HepG2 (cell line): ENCODE data around the gene GNG12. TPM values are rescaled to one million over a fixed set of nuclear protein-coding genes. Genes with fewer than 3 reads are reported as not detected.

Experiments
- FLYWCH1 ChIP-seq: sonication (generic); formaldehyde crosslinking; IDR thresholded peaks from 2 replicates; pipeline ENCODE4 v1.8.1; 2023; ENCODE audit warnings: mild to moderate bottlenecking, missing genetic modification reagents
- HOXA5 ChIP-seq: sonication (generic); formaldehyde crosslinking; IDR thresholded peaks from 2 replicates; pipeline ENCODE4 v1.4.0; 2020; ENCODE audit warnings: missing genetic modification reagents
- KDM6A ChIP-seq: IDR thresholded peaks from 2 replicates; pipeline ENCODE4 v1.6.1; 2016; ENCODE audit warnings: low read depth
- MIER3 ChIP-seq: IDR thresholded peaks from 2 replicates; pipeline ENCODE4 v1.6.1; 2016; ENCODE audit warnings: missing compliant biosample characterization, borderline replicate concordance
- NAIF1 ChIP-seq: sonication (generic); formaldehyde crosslinking; IDR thresholded peaks from 2 replicates; pipeline ENCODE4 v1.5.0; 2020; ENCODE audit warnings: mild to moderate bottlenecking, missing genetic modification reagents, borderline replicate concordance
- NFYB ChIP-seq: sonication (generic); formaldehyde crosslinking; IDR thresholded peaks from 2 replicates; pipeline ENCODE4 v1.4.0; 2020; ENCODE audit warnings: missing genetic modification reagents
- PBX3 ChIP-seq: sonication (generic); formaldehyde crosslinking; IDR thresholded peaks from 2 replicates; pipeline ENCODE4 v1.8.1; 2023; ENCODE audit warnings: missing genetic modification reagents, inconsistent platforms, borderline replicate concordance
- PHF5A ChIP-seq: IDR thresholded peaks from one replicate; pipeline ENCODE4 v1.6.1; 2018; ENCODE audit warnings: low read depth, missing genetic modification reagents; ENCODE audit not compliant: unreplicated experiment
- SETDB1 ChIP-seq: sonication (generic); formaldehyde crosslinking; IDR thresholded peaks from 2 replicates; pipeline ENCODE4 v1.5.1; 2020; ENCODE audit warnings: missing genetic modification reagents, mild to moderate bottlenecking, borderline replicate concordance
- SMARCE1 ChIP-seq: fragments of 450-650 bp; IDR thresholded peaks from 2 replicates; pipeline ENCODE4 v1.6.1; 2017; ENCODE audit warnings: borderline replicate concordance
- SRSF9 ChIP-seq: fragments of 200-400 bp; formaldehyde crosslinking; IDR thresholded peaks from 2 replicates; pipeline ENCODE4 v1.6.1; 2018; ENCODE audit warnings: borderline replicate concordance, mild to moderate bottlenecking, low read depth, low read length; ENCODE audit not compliant: insufficient read depth, poor library complexity, severe bottlenecking
- THRA ChIP-seq: sonication (generic); formaldehyde crosslinking; IDR thresholded peaks from 2 replicates; pipeline ENCODE4 v1.4.0; 2020; ENCODE audit warnings: missing genetic modification reagents, borderline replicate concordance
- YEATS2 ChIP-seq: sonication (generic); formaldehyde crosslinking; IDR thresholded peaks from 2 replicates; pipeline ENCODE4 v1.4.0; 2020; ENCODE audit warnings: missing genetic modification reagents, borderline replicate concordance
- ZBTB14 ChIP-seq: sonication (generic); formaldehyde crosslinking; IDR thresholded peaks from 2 replicates; pipeline ENCODE4 v1.4.0; 2020; ENCODE audit warnings: missing genetic modification reagents
- ZBTB39 ChIP-seq: sonication (generic); formaldehyde crosslinking; IDR thresholded peaks from 2 replicates; pipeline ENCODE4 v1.5.0; 2020; ENCODE audit warnings: missing genetic modification reagents
- ZIK1 ChIP-seq: sonication (generic); formaldehyde crosslinking; IDR thresholded peaks from 2 replicates; pipeline ENCODE4 v1.5.0; 2020; ENCODE audit warnings: mild to moderate bottlenecking, low read depth, missing genetic modification reagents, borderline replicate concordance
- ZNF317 ChIP-seq: sonication (generic); formaldehyde crosslinking; IDR thresholded peaks from 2 replicates; pipeline ENCODE4 v1.5.0; 2020; ENCODE audit warnings: mild to moderate bottlenecking, missing genetic modification reagents
- ZNF343 ChIP-seq: sonication (generic); formaldehyde crosslinking; IDR thresholded peaks from 2 replicates; pipeline ENCODE4 v1.4.0; 2020; ENCODE audit warnings: mild to moderate bottlenecking, missing genetic modification reagents
- ZNF362 ChIP-seq: sonication (generic); formaldehyde crosslinking; IDR thresholded peaks from 2 replicates; pipeline ENCODE4 v1.4.0; 2020; ENCODE audit warnings: missing genetic modification reagents, mild to moderate bottlenecking, borderline replicate concordance
- ZNF619 ChIP-seq: sonication (generic); formaldehyde crosslinking; IDR thresholded peaks from 2 replicates; pipeline ENCODE4 v1.4.0; 2020; ENCODE audit warnings: mild to moderate bottlenecking, missing genetic modification reagents
- ZNF674 ChIP-seq: sonication (generic); formaldehyde crosslinking; IDR thresholded peaks from 2 replicates; pipeline ENCODE4 v1.5.0; 2020; ENCODE audit warnings: low read depth, mild to moderate bottlenecking, missing genetic modification reagents
- ZNF747 ChIP-seq: sonication (generic); formaldehyde crosslinking; IDR thresholded peaks from 2 replicates; pipeline ENCODE4 v1.8.1; 2023; ENCODE audit warnings: missing genetic modification reagents, mild to moderate bottlenecking, borderline replicate concordance
- polyA plus RNA-seq, 8 experiments: library from polyadenylated mRNA; depleted of rRNA in 3 of 8; stranded (reverse) in 7 of 8; unstranded in 1 of 8; fragments of >200 nt; fragmentation: Illumina TruSeq in 4 of 8; extraction: Trizol in 4 of 8; gene quantifications; 2 replicates each; pipeline versions ENCODE4 v1.2.1 to v1.2.3, GENCODE V29; 2011 to 2016; ENCODE audit warnings: low read depth in 4 of 8, missing spikeins in 1 of 8, mixed read lengths in 1 of 8; ENCODE audit not compliant: insufficient read depth in 1 of 8
- total RNA-seq, 5 experiments: library from RNA; depleted of rRNA; stranded (reverse); fragments of >200 nt; fragmentation: Illumina TruSeq; extraction: Trizol; gene quantifications; 2 replicates each; pipeline ENCODE4 v1.2.3, GENCODE V29; 2016; ENCODE audit warnings: low read depth in 1 of 5

Gene GNG12
- total and polyA plus RNA-seq, 2 of the 13 experiments (the other 11 are each of a cell fraction or from before 2014, with no cell fraction given) = 0.11 TPM

GRCh38 chr1:67685067-67685557, 148.2 kb downstream of the GNG12 start, which contains the start of gene GADD45A (continued):
- TF ChIP-seq PBX3 (CRISPR knock-in tag) (no peak), ZNF674 (CRISPR knock-in tag) (no peak), ZBTB14 (no peak), MIER3 (CRISPR knock-in tag) (peak; percentile 82; the same call in 1 of the 2 replicates), FLYWCH1 (no peak), ZNF343 (CRISPR knock-in tag) (no peak), SMARCE1 (no peak), ZNF619 (CRISPR knock-in tag) (peak; percentile 87; the same call in 1 of the 2 replicates), ZBTB39 (CRISPR knock-in tag) (no peak), ZNF317 (CRISPR knock-in tag) (peak; percentile 55; the same call in 1 of the 2 replicates), HOXA5 (CRISPR knock-in tag) (no peak; the same call in 1 of the 2 replicates), THRA (CRISPR knock-in tag) (peak; percentile 87), KDM6A (no peak), NAIF1 (CRISPR knock-in tag) (peak; percentile 80; the same call in 1 of the 2 replicates), PHF5A (no peak), SETDB1 (CRISPR knock-in tag) (no peak), YEATS2 (CRISPR knock-in tag) (no peak), SRSF9 (no peak), ZIK1 (CRISPR knock-in tag) (peak; percentile 82), ZNF747 (CRISPR knock-in tag) (no peak), NFYB (CRISPR knock-in tag) (peak; percentile 71), ZNF362 (CRISPR knock-in tag) (no peak)
